MM.1S (cell line): Measurements from ENCODE around the gene URI1.

Source experiments
- EZH2 ChIP-seq: fragments of 300-600 bp; sonication (generic); optimal IDR thresholded peaks from 2 replicates; pipeline ENCODE3; 2017; ENCODE audit warnings: low read depth, mild to moderate bottlenecking, antibody characterized with exemption, low read length, mixed read lengths
- EZH2phosphoT487 ChIP-seq: fragments of 300-600 bp; sonication (generic); IDR thresholded peaks from 2 replicates; pipeline ENCODE4 v1.6.1; 2018; ENCODE audit warnings: antibody characterized with exemption, low read length
- TF ChIP-seq, protein P1 (sequence below): fragments of 300-600 bp; sonication (generic); IDR thresholded peaks from 2 replicates; pipeline ENCODE4 v1.5.1; 2016; ENCODE audit warnings: antibody characterized with exemption, low read length, mixed read lengths

DNA sequence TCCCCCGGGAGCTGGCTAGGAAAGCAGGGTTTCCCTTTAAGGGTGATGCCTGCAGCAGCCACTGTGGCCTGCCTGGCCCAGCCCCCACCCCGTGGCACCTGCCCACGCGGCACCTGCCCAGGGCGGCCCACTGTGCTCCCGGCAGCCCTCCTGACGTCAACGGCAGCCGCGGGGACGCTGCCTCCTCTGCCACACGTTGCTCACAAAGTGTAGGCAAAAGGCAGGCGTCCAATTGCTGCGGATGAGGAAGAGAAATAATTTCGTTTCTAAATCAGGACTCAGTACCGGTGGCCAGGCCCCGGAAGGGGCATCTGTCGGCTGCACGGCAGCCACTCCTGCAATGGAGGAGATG, 122.3 kb downstream of the URI1 start:
- TF ChIP-seq, protein P1, sequence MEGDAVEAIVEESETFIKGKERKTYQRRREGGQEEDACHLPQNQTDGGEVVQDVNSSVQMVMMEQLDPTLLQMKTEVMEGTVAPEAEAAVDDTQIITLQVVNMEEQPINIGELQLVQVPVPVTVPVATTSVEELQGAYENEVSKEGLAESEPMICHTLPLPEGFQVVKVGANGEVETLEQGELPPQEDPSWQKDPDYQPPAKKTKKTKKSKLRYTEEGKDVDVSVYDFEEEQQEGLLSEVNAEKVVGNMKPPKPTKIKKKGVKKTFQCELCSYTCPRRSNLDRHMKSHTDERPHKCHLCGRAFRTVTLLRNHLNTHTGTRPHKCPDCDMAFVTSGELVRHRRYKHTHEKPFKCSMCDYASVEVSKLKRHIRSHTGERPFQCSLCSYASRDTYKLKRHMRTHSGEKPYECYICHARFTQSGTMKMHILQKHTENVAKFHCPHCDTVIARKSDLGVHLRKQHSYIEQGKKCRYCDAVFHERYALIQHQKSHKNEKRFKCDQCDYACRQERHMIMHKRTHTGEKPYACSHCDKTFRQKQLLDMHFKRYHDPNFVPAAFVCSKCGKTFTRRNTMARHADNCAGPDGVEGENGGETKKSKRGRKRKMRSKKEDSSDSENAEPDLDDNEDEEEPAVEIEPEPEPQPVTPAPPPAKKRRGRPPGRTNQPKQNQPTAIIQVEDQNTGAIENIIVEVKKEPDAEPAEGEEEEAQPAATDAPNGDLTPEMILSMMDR: no peak
- TF ChIP-seq EZH2phosphoT487: no peak
- no peak for TF ChIP-seq EZH2
